OCI-LY1 (cell line): ENCODE results near the gene NPAS1.

ENCODE experiments used
- H2AFZ ChIP-seq: fragments of 200-600 bp; sonication (generic), shearing (Covaris generic); 2 replicates; pipeline ENCODE4 v1.6.0; 2014; ENCODE audit warnings: antibody characterized with exemption, mild to moderate bottlenecking, low read length
- H3F3A ChIP-seq: fragments of 200-600 bp; sonication (generic), shearing (Covaris generic); 2 replicates; pipeline ENCODE4 v1.6.0; 2014; ENCODE audit warnings: mild to moderate bottlenecking, antibody characterized with exemption, low read length, moderate library complexity; ENCODE audit not compliant: insufficient read depth
- H3K27ac ChIP-seq: fragments of 200-600 bp; sonication (generic); 2 replicates; pipeline ENCODE4 v1.5.1; 2014; ENCODE audit warnings: low read length, mixed run types, mild to moderate bottlenecking, low read depth; ENCODE audit not compliant: poor library complexity, severe bottlenecking
- H3K27me3 ChIP-seq: fragments of 200-600 bp; sonication (generic); 2 replicates; pipeline ENCODE4 v1.6.0; 2014; ENCODE audit warnings: antibody characterized with exemption, mild to moderate bottlenecking, low read length, moderate library complexity; ENCODE audit not compliant: insufficient read depth
- H3K36me3 ChIP-seq: fragments of 200-600 bp; sonication (generic); 2 replicates; pipeline ENCODE4 v1.6.1; 2014; ENCODE audit warnings: mild to moderate bottlenecking, antibody characterized with exemption, low read length, moderate library complexity, mixed read lengths; ENCODE audit not compliant: insufficient read depth
- H3K4me1 ChIP-seq: fragments of 200-600 bp; sonication (generic); 2 replicates; pipeline ENCODE4 v1.5.1; 2014; ENCODE audit warnings: mild to moderate bottlenecking, low read length, moderate library complexity; ENCODE audit not compliant: insufficient read depth, severe bottlenecking
- H3K4me2 ChIP-seq: fragments of 200-600 bp; sonication (generic), shearing (Covaris generic); 2 replicates; pipeline ENCODE4 v1.6.1; 2014; ENCODE audit warnings: low read length
- H3K4me3 ChIP-seq: fragments of 200-600 bp; sonication (generic); 2 replicates; pipeline ENCODE4 v1.5.1; 2014; ENCODE audit warnings: low read length, low read depth, mild to moderate bottlenecking, mixed read lengths; ENCODE audit not compliant: poor library complexity, severe bottlenecking
- H3K79me2 ChIP-seq: fragments of 200-600 bp; shearing (Covaris generic); 2 replicates; pipeline ENCODE4 v1.6.1; 2016; ENCODE audit warnings: mixed run types, low read length, mixed read lengths; ENCODE audit not compliant: insufficient read depth
- H3K9ac ChIP-seq: fragments of 200-600 bp; sonication (generic), shearing (Covaris generic); 2 replicates; pipeline ENCODE4 v1.6.1; 2014; ENCODE audit warnings: mild to moderate bottlenecking, low read length, mixed read lengths
- H3K9me2 ChIP-seq: fragments of 200-600 bp; sonication (generic), shearing (Covaris generic); 2 replicates; pipeline ENCODE4 v1.6.1; 2014; ENCODE audit warnings: low read depth, mild to moderate bottlenecking, low read length, mixed read lengths
- H3K9me3 ChIP-seq: fragments of 200-600 bp; shearing (Covaris generic); 2 replicates; pipeline ENCODE4 v1.6.1; 2014; ENCODE audit warnings: low read length, mixed read lengths
- H4K20me1 ChIP-seq: fragments of 200-600 bp; sonication (generic), shearing (Covaris generic); 2 replicates; pipeline ENCODE4 v1.6.0; 2016; ENCODE audit warnings: mild to moderate bottlenecking, low read length; ENCODE audit not compliant: insufficient read depth
- CTCF ChIP-seq: fragments of 200-600 bp; sonication (generic), shearing (Covaris generic); IDR thresholded peaks from 2 replicates; pipeline ENCODE4 v1.5.1; 2017; ENCODE audit warnings: mild to moderate bottlenecking, antibody characterized with exemption, low read length, moderate library complexity, mixed read lengths
- EZH2 ChIP-seq: fragments of 200-600 bp; sonication (generic), shearing (Covaris generic); IDR thresholded peaks from 2 replicates; pipeline ENCODE4 v1.8.0; 2017; ENCODE audit warnings: borderline replicate concordance, mixed run types, mild to moderate bottlenecking, antibody characterized with exemption, low read length, moderate library complexity, mixed read lengths

Gene NPAS1

GRCh38 chr19:47003611-47004465 lies 15.8 kb upstream of the NPAS1 start:
- H3K9me2 ChIP-seq = no peaks in the 10 kb centered on the region
- no peaks in the 10 kb centered on the region for H3K9me3 ChIP-seq
- H3K27me3 ChIP-seq = no peaks in the 10 kb centered on the region
- no peak overlapping the region for H3K4me3 ChIP-seq
- H3K4me1 ChIP-seq = no peaks in the 10 kb centered on the region
- no peaks in the 10 kb centered on the region for H4K20me1 ChIP-seq
- TF ChIP-seq EZH2 (no peak), CTCF (no peak)
- H3K9ac ChIP-seq = no peak overlapping the region
- no peaks in the 10 kb centered on the region for H3F3A ChIP-seq
- no peaks in the 10 kb centered on the region for H3K79me2 ChIP-seq
- H3K36me3 ChIP-seq = peaks cover 25% of the 10 kb centered on the region
- no peak overlapping the region for H2AFZ ChIP-seq
- no peak overlapping the region for H3K27ac ChIP-seq
- H3K4me2 ChIP-seq = no peak overlapping the region

GRCh38 chr19:47005164-47005641 lies 14.4 kb upstream of the NPAS1 start:
- Histone ChIP-seq H2AFZ (no peak overlapping the region), H3K4me1 (no peaks in the 10 kb centered on the region), H3K79me2 (no peaks in the 10 kb centered on the region), H3K9me2 (no peaks in the 10 kb centered on the region), H3K9ac (no peak overlapping the region), H3K27me3 (no peaks in the 10 kb centered on the region), H3K36me3 (peaks cover 13% of the 10 kb centered on the region), H3K27ac (no peak overlapping the region), H3K4me3 (no peak overlapping the region), H4K20me1 (no peaks in the 10 kb centered on the region), H3K9me3 (no peaks in the 10 kb centered on the region), H3K4me2 (no peak overlapping the region), H3F3A (no peaks in the 10 kb centered on the region)
- TF ChIP-seq CTCF = no peak
- no peak for TF ChIP-seq EZH2

DNA sequence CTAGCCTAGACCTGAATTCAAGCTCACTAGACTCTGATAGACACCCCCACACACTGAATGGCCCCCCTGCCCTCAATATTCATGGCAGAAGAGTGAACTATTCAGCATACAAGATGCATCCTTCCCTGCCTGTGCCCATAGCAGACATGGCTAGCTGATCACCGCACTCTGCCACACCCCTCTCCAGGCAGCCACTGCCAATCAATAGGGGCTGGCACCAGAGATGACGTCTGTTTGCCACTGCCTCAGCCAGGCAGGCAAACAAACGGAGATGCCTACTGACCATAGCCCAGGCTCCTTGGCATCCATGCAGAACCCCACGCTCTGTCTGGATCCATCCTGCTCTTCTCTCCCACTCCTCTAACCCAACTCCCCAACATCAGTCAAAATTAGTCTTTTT lies 13.8 kb upstream of the NPAS1 start:
- Histone ChIP-seq H3K27me3 (no peaks in the 10 kb centered on the region), H4K20me1 (no peaks in the 10 kb centered on the region), H3K9me2 (no peaks in the 10 kb centered on the region), H3K4me1 (no peaks in the 10 kb centered on the region), H3F3A (no peaks in the 10 kb centered on the region), H3K9ac (no peak overlapping the region), H3K4me3 (no peak overlapping the region), H2AFZ (no peak overlapping the region), H3K27ac (no peak overlapping the region), H3K79me2 (no peaks in the 10 kb centered on the region), H3K36me3 (peaks cover 6% of the 10 kb centered on the region), H3K9me3 (no peaks in the 10 kb centered on the region), H3K4me2 (no peak overlapping the region)
- TF ChIP-seq EZH2 (no peak), CTCF (no peak)
